HG02938 (cell line): ENCODE results near the gene CHI3L2.
A peak's percentile ranks its signal among the peaks of the same experiment; 100 is the strongest.

Experiments used
- ATAC-seq: cut with Tn5 transposase; IDR thresholded peaks from one replicate; pipeline ENCODE4 v1.9.1; 2021; ENCODE audit warnings: mild to moderate bottlenecking, moderate library complexity; ENCODE audit not compliant: unreplicated experiment

CHI3L2 gene

GRCh38 chr1:111219557-111220286, 7.8 kb upstream of the CHI3L2 start:
- peak; percentile 28 for ATAC-seq

DNA sequence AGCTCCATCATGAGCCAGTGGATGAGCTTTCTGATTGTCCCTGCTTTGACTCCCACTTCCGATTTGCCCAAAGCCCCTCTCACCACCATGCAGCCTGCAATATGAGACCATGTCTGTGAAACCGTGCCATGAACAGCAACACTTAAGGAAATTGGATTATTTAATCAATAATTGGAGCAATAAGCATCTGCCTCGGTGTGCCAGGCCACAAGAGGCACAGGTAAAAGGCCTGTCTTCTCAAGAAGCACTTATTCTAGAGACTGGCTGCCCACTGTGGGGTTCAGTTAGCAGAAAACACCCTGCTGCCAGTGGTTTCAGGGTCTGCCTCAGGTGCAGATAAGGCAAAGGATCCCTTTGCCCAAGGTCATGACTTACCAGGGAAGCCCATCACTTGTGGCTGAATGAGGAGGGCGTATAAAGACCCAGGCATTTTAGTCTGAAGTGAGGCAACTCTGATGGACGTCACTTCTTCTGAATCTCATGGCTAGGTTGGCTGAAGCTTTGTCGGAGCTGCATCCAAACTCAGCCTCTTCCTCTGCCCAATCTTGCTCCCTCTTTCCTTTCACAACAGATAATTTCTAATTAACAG, 7.1 kb upstream of the CHI3L2 start:
- no peak for ATAC-seq

- no peak for ATAC-seq
These were observed 6.3 kb upstream of the CHI3L2 start for GRCh38 chr1:111221276-111221632.

DNA sequence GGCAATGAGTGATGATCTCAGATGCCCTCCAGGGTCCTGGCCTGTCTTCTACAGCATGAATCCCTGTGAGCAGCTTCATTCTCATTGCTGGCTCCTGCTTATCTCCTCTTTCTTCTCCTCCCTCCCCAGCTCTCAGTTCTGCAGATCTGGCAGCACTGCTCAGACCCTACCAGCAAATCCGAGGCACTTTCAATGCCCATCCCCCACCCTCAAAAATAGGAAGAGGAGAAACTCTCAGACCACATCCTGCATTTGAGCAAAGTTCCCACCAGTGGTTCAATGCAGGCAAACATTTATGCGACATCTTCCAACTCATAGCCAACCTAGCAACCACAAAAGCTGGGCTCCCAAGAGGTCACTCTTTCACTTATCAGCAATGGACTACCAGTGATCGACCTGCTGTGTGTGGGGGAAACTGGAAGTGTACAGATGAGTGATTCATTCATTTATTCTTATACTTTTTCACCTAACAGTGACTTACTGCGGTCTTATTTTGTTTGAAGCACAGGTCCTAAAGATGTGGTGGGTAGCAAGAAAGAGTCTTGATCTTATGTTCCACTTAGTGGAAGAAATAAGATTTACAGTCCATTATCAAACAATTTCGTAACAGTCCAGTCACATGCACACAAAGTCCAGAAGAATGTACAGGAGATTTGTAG, 5.8 kb upstream of the CHI3L2 start:
- peak; percentile 55 for ATAC-seq

DNA sequence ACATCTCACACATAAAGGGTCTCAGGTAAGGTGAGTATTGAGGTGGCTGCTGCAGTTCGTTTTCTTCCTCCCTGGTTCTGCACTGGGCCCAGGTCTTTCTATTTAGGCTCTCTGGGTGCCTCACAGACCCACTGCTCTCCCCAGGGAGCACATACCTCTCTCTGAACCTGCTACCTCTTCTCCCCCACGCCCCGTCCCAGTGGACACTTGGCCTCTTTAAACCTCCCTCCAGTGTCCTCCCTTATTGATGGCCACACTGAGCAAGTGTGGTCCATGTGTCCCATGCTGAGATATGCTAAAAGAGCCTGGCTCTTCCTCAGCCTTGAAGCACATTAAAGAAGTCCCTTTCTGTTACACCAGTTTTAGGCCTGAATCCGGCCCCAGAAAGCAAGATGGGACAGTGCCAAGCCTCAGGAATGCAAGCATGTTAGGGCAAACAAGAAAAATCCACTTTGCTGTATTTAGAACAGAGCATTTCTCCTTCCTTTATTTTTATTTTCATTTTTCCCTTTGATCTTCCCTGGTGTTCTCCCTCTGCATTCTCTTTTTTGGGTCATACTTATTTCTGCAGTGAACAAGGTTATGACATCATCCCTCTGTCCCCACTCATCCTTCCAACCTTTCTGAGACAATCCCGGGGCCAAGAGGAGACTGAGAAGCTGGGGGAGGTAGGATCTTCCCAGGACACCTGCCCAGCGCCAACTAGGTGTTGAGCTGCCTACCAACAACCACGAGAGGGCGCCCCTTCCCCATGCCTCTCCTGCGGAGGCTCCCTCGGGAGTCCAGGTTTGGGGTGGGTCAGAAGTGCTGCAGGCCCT, 5.0 kb upstream of the CHI3L2 start:
- ATAC-seq: no peak

DNA sequence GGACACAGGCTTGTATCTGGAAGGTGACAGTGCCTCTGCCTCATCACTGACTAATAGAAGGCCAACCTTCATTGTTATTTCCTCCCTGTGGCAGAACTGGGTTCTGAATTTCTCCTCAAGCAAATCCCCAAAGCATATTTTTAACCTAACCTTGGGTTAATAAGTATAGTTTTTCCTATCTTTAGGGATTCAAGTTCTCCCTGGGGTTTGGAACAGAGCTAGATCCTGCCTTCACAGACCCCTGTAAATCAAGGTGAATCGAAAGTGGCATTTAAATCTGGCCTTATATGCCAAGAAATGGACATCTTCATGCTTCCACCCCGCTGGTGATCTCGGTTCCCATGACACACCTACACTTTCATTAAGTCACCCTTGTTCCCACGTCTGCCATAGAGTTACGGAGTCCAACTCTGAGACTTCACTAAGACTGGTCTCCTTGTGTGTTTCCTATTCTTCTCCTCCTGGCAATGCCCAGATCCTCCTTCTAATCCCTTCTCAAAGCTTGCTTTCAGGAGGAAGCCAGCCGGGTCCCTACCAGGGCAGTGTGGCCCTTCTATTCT, 4.3 kb upstream of the CHI3L2 start:
- ATAC-seq: no peak

DNA sequence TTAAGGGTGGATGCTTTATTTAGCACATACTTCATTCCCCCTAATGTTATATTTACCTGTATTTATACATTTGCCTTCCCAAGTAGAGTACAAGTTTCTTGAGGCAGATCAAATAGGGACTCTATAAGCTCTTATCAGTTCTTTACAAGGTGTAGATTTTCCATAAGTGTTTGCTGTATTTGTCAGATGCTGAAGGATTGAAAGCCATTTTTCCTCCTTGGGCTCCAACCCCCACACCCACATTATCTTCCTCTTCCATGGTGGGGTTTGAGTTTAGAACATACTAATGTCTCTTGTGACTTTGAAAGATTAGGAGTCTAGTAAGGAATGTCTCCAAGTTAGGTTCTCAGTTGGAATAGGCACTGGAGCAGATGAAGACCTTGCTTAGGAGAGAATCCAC, 2.4 kb upstream of the CHI3L2 start:
- no peak for ATAC-seq

GRCh38 chr1:111225717-111226400, 1.7 kb upstream of the CHI3L2 start:
- ATAC-seq: no peak

DNA sequence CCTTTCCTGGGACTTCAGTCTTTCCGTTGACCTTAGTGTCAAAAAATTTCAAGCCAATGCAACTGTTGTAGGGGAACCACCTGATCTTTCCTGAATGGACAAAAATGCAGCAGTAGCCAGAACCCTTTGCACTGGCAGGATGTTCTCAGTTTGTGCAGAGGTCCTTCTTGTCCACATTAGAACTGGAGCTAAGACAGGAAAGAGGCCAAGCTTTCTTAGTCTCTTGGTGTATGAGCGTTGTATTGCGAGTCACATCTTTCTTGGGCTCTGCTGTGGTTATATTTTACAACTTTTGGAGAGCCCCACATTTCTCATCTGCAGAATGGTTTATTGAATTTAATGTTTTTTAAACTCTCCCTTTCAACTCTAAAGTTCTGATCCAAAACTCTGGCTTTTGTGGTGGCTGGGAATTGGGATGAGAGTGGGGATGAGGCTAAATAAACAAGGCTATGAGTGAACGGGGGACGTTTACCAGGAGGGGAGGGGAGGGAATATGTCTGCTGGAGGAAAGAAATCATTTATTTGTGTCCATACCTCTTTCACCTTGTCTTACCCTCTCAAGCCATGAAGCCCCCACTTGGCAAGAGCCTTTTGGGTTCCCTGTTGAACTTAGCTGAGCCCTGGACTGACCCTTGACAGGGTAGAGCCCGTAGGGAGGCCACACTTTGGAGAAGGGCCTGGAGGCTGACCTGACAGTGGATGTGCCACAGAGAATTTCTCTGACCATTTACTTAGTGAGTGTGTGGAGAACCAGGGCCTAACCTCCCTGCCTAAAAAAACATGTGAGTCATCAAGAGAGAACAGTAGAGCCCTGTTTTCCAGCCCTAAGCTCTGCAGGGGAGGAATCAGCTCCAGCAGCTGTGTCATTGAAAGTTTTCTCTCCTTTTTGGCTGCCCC, 586 bp downstream of the CHI3L2 start:
- no peak for ATAC-seq

- no peak for ATAC-seq
These were observed 1.2 kb downstream of the CHI3L2 start for GRCh38 chr1:111228748-111229126.

- ATAC-seq: no peak
These were observed 4.6 kb downstream of the CHI3L2 start for GRCh38 chr1:111232134-111232533.

DNA sequence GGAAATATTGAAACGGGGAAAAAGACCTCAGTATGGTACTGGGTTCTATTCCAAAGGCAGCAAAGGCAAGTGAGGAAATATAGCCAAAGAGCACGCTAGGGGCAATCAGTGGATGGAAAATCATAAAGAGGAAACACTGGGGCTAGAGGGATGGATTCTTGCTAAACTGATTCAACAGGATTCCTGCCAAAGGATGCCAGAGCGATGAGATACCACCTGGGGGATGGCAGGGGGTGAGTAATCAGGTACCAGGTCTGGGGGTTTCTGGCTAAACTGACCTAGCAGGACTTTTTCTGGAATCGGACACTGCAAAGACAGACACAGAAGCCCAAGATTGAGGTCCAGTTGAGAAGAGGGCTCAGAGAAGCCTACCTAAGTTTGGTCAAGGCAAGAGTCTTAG, 6.7 kb downstream of the CHI3L2 start:
- no peak for ATAC-seq

GRCh38 chr1:111234866-111235265, 7.4 kb downstream of the CHI3L2 start:
- ATAC-seq: no peak

GRCh38 chr1:111236379-111236778, 8.9 kb downstream of the CHI3L2 start:
- no peak for ATAC-seq

DNA sequence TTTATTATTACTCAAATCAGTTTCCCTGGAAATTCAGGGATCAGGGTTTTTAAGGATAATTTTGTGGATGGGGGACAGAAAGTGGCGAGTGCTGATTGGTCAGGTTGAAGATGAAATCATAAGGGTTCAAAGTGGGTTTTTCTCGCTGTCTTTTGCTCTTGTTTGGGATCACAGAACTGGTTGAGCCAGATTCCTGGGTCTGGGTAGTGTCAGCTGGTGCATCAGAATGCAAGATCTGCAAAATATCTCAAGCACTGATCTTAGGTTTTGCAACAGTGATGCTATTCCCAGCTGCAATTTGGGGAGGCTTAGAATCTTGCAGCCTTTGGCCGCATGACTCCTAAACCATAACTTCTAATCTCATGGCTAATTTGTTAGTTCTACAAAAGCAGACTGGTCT, 9.3 kb downstream of the CHI3L2 start:
- ATAC-seq: no peak

DNA sequence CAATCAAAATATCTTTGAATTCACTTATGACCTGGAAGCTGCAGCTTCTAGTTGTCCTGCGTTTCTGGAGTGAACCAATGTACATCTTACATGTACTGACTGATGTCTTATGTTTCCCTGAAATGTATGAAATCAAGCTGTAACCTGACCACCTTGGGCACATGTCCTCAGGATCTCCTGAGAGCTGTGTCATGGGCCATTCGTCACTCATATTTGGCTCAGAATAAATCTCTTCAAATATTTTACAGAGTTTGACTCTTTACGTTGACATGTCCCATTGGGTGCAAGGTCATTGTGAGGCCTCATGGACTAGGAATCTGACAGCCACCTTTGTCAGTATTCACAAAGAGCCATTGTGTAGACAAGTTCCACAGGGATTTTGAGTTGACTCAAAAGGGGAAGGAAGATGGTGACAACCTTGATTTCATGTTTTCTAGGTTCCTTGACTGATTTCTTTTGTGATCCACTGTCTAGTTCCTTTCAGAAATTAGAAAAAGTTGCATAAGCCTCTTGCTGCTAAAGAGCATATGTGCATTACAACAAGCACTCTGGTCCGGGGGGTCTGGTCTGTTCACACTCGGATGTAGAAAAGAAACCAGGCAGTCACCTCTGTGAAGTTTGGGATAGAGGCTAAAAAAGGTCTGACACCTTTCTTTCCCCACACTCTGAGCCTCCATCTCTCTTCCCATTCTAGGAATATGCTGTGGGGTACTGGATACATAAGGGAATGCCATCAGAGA, 10.7 kb downstream of the CHI3L2 start:
- ATAC-seq: no peak

DNA sequence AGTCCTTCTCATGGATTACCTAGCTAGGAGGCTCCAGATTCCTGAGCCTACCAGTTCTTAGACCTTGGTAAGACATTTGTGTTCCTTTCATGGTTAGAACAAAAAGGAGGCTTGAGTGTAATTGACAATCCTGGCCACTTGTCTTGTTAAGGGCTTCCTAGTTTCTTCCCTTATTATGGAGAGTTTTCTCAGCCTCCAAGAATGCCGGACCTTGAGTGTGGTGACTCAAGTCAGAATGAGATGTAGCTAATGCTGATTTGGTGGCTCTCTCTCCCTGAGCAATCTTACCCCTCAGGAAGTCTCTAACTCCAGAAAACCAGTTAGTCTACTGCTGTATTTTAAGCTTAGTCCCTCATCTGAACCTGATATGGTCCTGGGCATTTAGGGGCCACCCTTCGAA, 14.3 kb downstream of the CHI3L2 start:
- no peak for ATAC-seq

GRCh38 chr1:111242805-111243523, 15.5 kb downstream of the CHI3L2 start:
- ATAC-seq: no peak
